Panc1 (cell line): ENCODE data around the gene MYCBP2. TPM values are rescaled to one million over a fixed set of nuclear protein-coding genes. Genes with fewer than 3 reads are reported as not detected.

Experiments
- ATAC-seq: fragments of 200-7000 bp; cut with Tn5 transposase; 2 replicates; pipeline ENCODE4 v1.9.1; 2020; ENCODE audit warnings: mild to moderate bottlenecking, moderate library complexity
- BruUV-seq: library from RNA; stranded (reverse); fragments of 400-500 nt; replicated peaks from 2 replicates; lab custom pipeline; 2021; lab: Mats Ljungman, UMichigan
- CTCF ChIA-PET: fragments of 300-600 bp; sonication (Branson Sonifier 250); formaldehyde crosslinking; loops from one replicate; lab custom pipeline; 2022; ENCODE audit warnings: antibody characterized with exemption; lab: Charles Lee
- POLR2A ChIA-PET: fragments of 300-600 bp; sonication (Branson Sonifier 250); formaldehyde crosslinking; loops from one replicate; lab custom pipeline; 2022; ENCODE audit warnings: antibody characterized with exemption; lab: Charles Lee
- DNase-seq: peaks from one replicate; pipeline ENCODE4 v3.0.0-alpha.2; 2010; ENCODE audit warnings: low read depth, low spot score
- H3K27ac ChIP-seq: 2 replicates; pipeline ENCODE4 v1.5.1; 2011; ENCODE audit warnings: mild to moderate bottlenecking, low read length, inconsistent platforms
- H3K27me3 ChIP-seq: fragments of 200-500 bp; sonication (Bioruptor generic); 2 replicates; pipeline ENCODE4 v1.6.0; 2014; ENCODE audit warnings: low read length, inconsistent platforms; ENCODE audit not compliant: control insufficient read depth, insufficient read depth
- H3K36me3 ChIP-seq: fragments of 200-500 bp; sonication (Bioruptor generic); 2 replicates; pipeline ENCODE4 v1.5.1; 2014; ENCODE audit warnings: inconsistent platforms, mild to moderate bottlenecking, low read length, moderate library complexity; ENCODE audit not compliant: control insufficient read depth, insufficient read depth
- H3K4me1 ChIP-seq: 2 replicates; pipeline ENCODE4 v1.5.1; 2011; ENCODE audit warnings: inconsistent platforms, mild to moderate bottlenecking, low read length, moderate library complexity; ENCODE audit not compliant: control insufficient read depth, insufficient read depth
- H3K4me3 ChIP-seq, 2 experiments: 2 replicates each; pipeline ENCODE4 v1.5.1; 2011 to 2012; ENCODE audit warnings: low read depth in 2 of 2, low read length in 2 of 2, mild to moderate bottlenecking in 2 of 2, inconsistent platforms in 1 of 2, moderate library complexity in 1 of 2
- H3K9me3 ChIP-seq: fragments of 200-500 bp; sonication (Bioruptor generic); 2 replicates; pipeline ENCODE4 v1.5.1; 2014; ENCODE audit warnings: low read depth, mild to moderate bottlenecking, inconsistent platforms, low read length, moderate library complexity; ENCODE audit not compliant: control insufficient read depth, insufficient read depth
- CTCF ChIP-seq: fragments of 450-650 bp; IDR thresholded peaks from 2 replicates; pipeline ENCODE4 v1.5.1; 2017; ENCODE audit warnings: mild to moderate bottlenecking
- POLR2AphosphoS5 ChIP-seq: IDR thresholded peaks from 2 replicates; pipeline ENCODE4 v1.6.1; 2012; ENCODE audit warnings: mild to moderate bottlenecking, low read depth, low read length, moderate library complexity
- REST ChIP-seq, 2 experiments: IDR thresholded peaks; 2 replicates each; pipeline ENCODE4 v1.6.1; 2011 to 2012; ENCODE audit warnings: low read depth in 2 of 2, control low read depth in 1 of 2, low read length in 1 of 2, mild to moderate bottlenecking in 1 of 2, moderate library complexity in 1 of 2; ENCODE audit not compliant: insufficient read depth in 1 of 2
- SIN3A ChIP-seq: IDR thresholded peaks from 2 replicates; pipeline ENCODE4 v1.6.1; 2012; ENCODE audit warnings: low read depth, mild to moderate bottlenecking, low read length, moderate library complexity, borderline replicate concordance; ENCODE audit not compliant: insufficient read depth
- TCF7L2 ChIP-seq: IDR thresholded peaks from 2 replicates; pipeline ENCODE4 v1.6.1; 2011; ENCODE audit warnings: mild to moderate bottlenecking, low read depth, low read length, inconsistent platforms
- in situ Hi-C: cut with HindIII; loops from 2 replicates; pipeline ENCODE4 v1.10.0; 2016; ENCODE audit warnings: low sequenced_read_pairs, low pct_unique_long_range_greater_than_20kb
- intact Hi-C: fragments of 100-400 bp; cut with micrococcal nuclease; formaldehyde crosslinking; loops from one replicate; pipeline ENCODE4 v1.10.0; 2022; ENCODE audit not compliant: unreplicated experiment
- total RNA-seq: library from RNA; stranded (reverse); gene quantifications from one replicate; pipeline ENCODE4 v1.2.1, GENCODE V29; 2021; ENCODE audit not compliant: unreplicated experiment

The MYCBP2 gene
- total RNA-seq, 1 experiment from 2014 or later = 41.4 TPM

GRCh38 chr13:77185721-77186120 is 141.2 kb downstream of the MYCBP2 start:
- no peak overlapping the region for H3K4me3 ChIP-seq
- H3K27me3 ChIP-seq = no peaks in the 10 kb centered on the region
- intact Hi-C loops (no loop called here), in situ Hi-C loops (no loop called here)
- H3K36me3 ChIP-seq = no peaks in the 10 kb centered on the region; the same call in 1 of the 2 replicates
- no peaks in the 10 kb centered on the region for H3K9me3 ChIP-seq
- POLR2A ChIA-PET = interaction anchor here (0.7 kb wide), 1 partner anchor 158 kb away, joined by 3 read pairs; no protein-coding TSS in a partner anchor
- no peak overlapping the region for H3K27ac ChIP-seq
- no TSS peak for BruUV-seq
- no peak for DNase-seq
- no peaks in the 10 kb centered on the region for H3K4me1 ChIP-seq
- CTCF ChIA-PET = no interaction called here
- TF ChIP-seq REST (IDR thresholded peaks at IDR 0.05; ENCODE audit: insufficient read depth in 1 of 2, low read depth in 2 of 2, low read length in 1 of 2) (no peak), TCF7L2 (no peak), POLR2AphosphoS5 (no peak), CTCF (no peak), SIN3A (no peak)
- ATAC-seq = no peak

GRCh38 chr13:77184455-77184854 is 142.4 kb downstream of the MYCBP2 start:
- no peak for ATAC-seq
- TF ChIP-seq CTCF (no peak), POLR2AphosphoS5 (no peak), SIN3A (no peak), REST (IDR thresholded peaks at IDR 0.05; ENCODE audit: insufficient read depth in 1 of 2, low read depth in 2 of 2, low read length in 1 of 2) (no peak), TCF7L2 (no peak)
- CTCF ChIA-PET = no interaction called here

More at GRCh38 chr13:77184455-77184854, 142.4 kb downstream of the MYCBP2 start:
- no TSS peak for BruUV-seq
- POLR2A ChIA-PET = no interaction called here
- Histone ChIP-seq H3K9me3 (no peaks in the 10 kb centered on the region), H3K36me3 (peaks cover 2% of the 10 kb centered on the region; the same call in 1 of the 2 replicates), H3K27me3 (no peaks in the 10 kb centered on the region), H3K4me3 (no peak overlapping the region), H3K27ac (no peak overlapping the region), H3K4me1 (no peaks in the 10 kb centered on the region)
- intact Hi-C loops = no loop called here
- in situ Hi-C loops = no loop called here
- DNase-seq = no peak
